CD1c-positive myeloid dendritic cell (primary cell): Measurements from ENCODE around the gene MARCHF10.

Experiments used
- DNase-seq: peaks from one replicate; pipeline ENCODE4 v3.0.0-alpha.2; 2016; ENCODE audit errors: extremely low spot score

Gene MARCHF10

DNA sequence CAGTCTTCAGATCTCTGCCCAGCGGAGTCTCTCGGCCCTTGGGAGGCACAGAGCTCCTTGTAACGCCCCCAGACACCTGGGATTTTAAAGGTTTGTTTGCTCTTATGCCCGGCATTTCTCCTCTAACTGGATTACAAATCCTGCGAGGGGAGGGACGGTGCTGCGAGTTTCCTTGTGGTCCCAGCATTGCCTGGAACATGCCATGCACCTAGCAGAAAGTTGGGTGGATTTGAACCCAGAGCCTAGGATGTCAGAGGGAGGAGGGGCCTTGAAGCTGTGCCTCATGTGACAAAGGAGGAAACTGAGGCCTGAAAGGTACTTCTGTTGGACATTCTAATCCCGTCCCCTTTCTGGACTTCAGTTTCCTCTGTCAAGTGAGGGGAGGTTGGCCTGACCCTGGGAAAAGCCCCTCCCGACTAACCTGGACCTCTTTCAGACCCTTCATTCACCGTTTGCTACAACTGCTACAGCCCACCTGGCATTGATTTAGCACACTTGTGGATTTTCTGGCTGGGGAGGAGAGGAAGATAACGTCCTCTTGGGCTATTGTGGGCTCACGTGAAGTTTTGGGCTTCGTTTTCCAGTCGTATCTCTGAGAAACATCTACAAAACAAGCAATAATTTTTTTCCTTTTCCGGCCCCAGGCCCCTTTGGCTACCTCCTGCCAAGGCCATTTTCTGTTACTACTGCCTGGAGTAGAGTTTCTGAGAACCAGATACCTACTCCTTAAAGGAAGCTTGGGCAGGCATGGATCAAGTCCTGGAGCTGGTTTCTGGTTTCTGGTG is 149.8 kb downstream of the MARCHF10 start:
- DNase-seq, result no peak

DNA sequence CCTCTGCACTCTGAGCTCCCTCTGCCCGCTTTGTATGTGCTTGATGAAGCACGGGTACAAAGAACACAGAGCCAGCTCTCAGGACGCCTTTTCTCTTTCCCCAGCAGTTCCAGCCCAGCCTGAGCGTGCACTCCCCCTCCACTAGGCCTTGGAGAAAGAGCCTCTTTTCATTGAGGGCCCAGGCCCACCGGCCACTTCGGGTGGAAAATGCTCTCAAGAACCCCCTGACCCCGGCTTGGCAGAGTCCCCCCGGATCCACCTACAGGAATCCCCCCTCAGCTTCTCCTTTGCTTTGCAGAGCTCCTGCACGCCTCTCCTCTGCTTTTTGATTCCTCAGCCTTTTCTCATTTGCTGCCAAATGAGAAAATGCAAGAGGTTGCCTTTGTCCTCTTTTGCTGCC is 150.4 kb downstream of the MARCHF10 start:
- DNase-seq, result no peak

DNA sequence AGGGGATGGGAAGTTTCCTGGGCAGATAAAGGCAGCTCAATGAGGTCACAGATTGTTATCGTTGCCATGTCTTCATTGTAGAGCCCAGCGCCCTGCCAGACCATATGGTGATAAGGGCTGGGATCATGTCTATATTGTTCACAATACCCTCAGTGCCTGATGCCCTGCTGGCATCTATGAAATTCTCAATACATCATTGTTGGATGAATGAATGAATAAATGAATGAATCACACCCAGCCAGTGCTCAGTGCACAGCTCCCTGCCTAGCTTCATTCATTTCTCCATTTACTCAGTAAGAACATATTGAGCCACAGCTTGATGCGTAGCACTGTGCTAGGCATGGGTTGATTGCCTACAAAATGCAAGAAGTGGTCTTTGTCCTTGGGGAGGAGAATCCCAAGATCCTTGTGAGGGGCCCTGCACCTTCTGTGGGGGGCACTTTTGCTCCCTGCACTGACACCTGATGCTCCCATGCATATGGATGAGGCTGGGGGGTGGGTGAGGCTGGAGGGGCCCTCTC is 150.9 kb downstream of the MARCHF10 start:
- no peak for DNase-seq

DNA sequence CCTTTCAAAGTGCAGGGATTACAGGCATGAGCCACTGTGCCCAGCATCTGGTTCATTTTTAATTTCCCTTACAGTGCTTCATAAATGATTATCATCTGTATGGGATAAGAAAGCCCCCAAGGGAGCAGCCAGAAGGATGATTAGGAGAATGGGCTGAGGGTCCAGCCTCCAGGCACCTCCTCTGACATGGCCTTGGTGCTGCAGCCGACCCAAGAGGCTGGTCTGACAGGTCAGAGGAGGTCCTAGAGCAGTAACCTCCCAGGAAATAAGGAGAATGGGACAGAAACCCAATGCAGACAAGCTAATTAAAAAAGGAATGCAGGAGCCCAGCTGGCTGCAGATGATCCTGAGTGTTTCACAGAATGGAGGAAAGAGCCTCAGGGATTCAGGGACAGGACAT is 151.7 kb downstream of the MARCHF10 start:
- DNase-seq, result no peak

DNA sequence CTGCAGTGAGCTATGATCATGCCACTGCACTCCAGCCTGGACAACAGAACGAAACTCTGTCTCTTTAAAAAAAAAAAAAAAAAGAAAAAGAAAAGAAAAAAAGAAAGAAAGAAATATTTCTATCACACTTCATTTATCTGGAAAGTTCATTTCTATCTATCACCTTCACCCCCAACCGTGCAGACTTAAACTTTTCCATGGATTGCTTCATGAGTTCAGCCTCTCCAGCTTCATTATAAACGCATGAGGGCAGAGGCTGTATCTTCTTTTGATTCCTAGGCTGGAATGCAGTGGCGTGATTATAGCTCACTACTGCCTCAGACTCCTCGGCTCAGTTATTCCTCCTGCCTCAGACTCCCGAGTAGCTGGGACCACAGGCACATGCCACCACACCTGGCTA is 152.5 kb downstream of the MARCHF10 start:
- no peak for DNase-seq

DNA sequence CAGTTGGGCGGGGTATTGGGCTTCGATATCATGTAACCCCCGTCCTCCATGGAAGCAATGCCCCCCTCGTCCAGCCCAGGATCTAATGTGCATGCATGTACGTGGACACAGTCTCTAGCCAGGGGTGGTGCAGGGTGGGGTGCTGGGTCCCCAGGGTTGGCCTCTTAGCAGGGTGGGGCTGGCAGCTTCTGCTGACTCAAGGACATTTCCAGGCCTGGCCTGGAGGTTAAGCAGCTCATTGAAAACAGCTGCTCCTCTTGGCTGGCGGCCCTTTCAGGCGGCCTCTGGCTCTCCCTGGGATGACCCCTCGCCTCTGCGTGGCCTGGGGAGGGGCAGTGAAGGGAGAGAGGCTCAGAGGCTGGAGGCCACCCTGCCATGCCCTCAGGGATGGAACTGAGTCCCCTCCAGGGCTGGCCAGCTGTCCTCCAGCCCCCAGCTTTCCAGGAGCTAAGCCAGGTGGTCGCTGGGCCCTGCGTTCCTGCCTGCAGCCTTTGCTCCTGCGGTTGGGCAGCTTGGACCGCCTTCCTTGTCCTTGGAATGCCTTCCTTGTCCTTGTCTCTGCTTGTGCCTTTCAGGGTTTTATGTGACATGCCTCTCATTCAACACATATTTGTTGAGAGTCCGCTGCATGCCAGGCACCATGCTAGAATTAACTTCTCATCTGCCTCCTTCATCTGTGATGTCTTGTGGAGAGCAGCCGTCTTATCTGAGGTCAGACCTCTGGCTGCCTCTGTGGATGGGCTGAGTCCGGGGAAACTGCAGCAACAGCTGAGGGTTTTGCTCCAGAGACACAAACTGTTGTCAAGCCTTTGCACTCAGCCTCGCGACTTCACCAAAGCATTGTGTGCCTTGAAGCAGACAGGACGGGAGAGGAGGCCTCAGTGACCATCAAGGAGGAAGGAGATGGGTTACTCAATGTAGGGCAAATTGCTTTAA is 154.0 kb downstream of the MARCHF10 start:
- DNase-seq, result no peak

DNA sequence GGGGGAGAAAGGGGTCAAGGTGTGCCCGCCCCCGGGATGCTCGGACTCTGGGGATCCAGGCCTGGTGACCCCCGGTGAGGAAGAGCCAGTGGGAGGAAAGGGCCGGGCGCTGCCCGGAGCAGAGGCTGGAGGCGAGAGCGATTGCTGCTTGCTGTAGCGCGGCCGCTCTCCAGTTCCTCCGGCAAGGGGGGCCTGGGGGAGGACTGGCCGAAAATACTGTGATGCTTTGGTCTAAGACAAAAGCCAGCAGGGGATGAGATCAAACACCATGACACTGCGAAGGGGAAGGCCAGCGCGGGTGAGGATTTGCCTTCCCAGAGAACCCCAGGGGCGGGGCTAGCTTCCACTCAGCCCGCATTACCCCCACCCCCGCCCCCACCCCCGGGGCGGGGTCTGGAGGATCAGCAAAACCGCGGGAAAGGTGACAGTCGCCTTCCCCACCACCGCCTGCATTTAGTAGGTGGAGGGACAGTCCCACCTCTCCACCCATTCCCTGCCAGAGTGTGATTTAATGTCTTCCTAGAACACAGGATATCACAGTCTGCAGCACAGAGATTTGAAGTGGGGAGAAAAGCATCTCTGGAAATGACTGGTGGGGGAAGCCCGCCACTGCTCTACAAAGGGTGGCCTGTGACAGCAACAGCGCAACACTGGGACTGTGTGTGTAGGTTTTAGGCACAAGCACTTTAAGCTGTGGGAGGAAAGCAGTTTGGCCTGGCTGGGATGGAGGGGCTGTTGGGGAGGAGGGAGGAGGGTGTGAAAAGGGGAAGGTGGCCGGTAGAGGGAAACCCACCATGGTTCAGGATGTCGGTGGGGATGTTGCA is 154.9 kb downstream of the MARCHF10 start:
- DNase-seq, result peak; percentile 45

DNA sequence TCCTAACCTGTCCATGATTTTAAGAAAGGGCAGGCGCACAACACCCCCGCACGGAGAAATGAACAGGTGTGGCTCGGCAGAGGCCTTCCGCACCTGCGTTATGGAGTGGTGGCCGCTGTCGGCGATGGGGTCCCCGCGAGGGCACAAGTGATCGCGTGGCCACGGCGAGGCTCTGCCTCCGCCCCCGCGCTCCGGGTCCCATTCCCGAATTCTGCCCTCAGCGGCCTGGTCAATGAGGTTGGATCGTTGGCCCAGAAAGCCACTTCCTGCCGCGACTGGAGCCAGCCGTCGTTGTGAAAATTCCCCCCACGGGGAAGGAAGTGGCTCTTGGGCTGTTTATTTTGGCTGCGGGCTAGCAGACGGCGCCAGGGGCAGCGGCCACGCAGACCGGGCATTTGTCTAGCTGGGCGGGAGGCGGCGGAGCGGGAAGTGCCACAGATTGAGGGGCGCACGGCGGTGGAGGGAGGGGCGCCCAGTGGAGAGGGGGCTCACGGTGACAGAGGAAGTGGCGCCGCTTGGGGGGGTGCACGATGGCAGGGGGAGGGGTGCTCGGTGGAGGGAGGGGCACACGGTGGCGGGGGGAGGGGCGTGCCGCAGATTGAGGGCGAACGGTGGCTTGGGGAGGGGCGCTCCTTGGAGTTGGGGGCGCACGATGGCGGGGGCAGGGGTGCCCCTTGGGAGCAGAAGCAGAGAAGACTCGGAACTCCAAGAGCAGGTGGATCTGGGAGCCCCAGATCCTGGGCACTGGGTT is 155.7 kb downstream of the MARCHF10 start:
- peak; percentile 75 for DNase-seq
